HepG2 (cell line): ENCODE results near the gene GLYATL3. TPM values are rescaled to one million over a fixed set of nuclear protein-coding genes. Genes with fewer than 3 reads are reported as not detected.
A peak's percentile ranks its signal among the peaks of the same experiment; 100 is the strongest.

ENCODE experiments used
- CREB1 ChIP-seq, 2 experiments: fragments of 450-650 bp in 1 of 2; IDR thresholded peaks; 2 replicates each; pipeline ENCODE4 v1.6.1; 2016 to 2017; ENCODE audit warnings: control low read depth in 1 of 2, mild to moderate bottlenecking in 1 of 2, missing compliant biosample characterization in 1 of 2, missing genetic modification characterization in 1 of 2
- FOXA3 ChIP-seq: IDR thresholded peaks from 2 replicates; pipeline ENCODE4 v1.6.1; 2016; ENCODE audit warnings: missing genetic modification reagents, missing compliant biosample characterization
- FOXK1 ChIP-seq: sonication (generic); formaldehyde crosslinking; IDR thresholded peaks from 2 replicates; pipeline ENCODE4 v1.4.0; 2020; ENCODE audit warnings: low read depth, missing genetic modification reagents, borderline replicate concordance
- FOXP1 ChIP-seq, 2 experiments: fragments of 450-650 bp in 1 of 2; IDR thresholded peaks; 2 replicates each; pipeline ENCODE4 v1.6.1; 2017 to 2018; ENCODE audit warnings: antibody characterized with exemption in 1 of 2
- KLF16 ChIP-seq, 2 experiments: sonication (generic) in 1 of 2; formaldehyde crosslinking in 1 of 2; IDR thresholded peaks; 2 replicates each; pipeline versions ENCODE4 v1.6.1 to v1.8.0; 2016 to 2023; ENCODE audit warnings: missing genetic modification reagents in 2 of 2, missing compliant biosample characterization in 1 of 2
- MXI1 ChIP-seq: IDR thresholded peaks from 3 replicates; pipeline ENCODE4 v1.6.1; 2012; ENCODE audit warnings: low read depth, low read length, inconsistent platforms, borderline replicate concordance
- POLR2G ChIP-seq: fragments of 200-400 bp; formaldehyde crosslinking; IDR thresholded peaks from 2 replicates; pipeline ENCODE4 v1.6.1; 2018; ENCODE audit warnings: mild to moderate bottlenecking, low read depth, low read length, moderate library complexity
- SOX13 ChIP-seq, 3 experiments: fragments of 450-650 bp in 1 of 3; sonication (generic) in 1 of 3; formaldehyde crosslinking in 1 of 3; IDR thresholded peaks in 2 of 3; conservative IDR thresholded peaks in 1 of 3; 2 replicates each; pipeline versions ENCODE4 v1.5.0 to v1.6.1; 2016 to 2020; ENCODE audit warnings: antibody characterized with exemption in 1 of 3, mild to moderate bottlenecking in 1 of 3, missing compliant biosample characterization in 1 of 3, missing genetic modification reagents in 1 of 3, moderate library complexity in 1 of 3
- SOX5 ChIP-seq: IDR thresholded peaks from 2 replicates; pipeline ENCODE4 v1.6.1; 2016; ENCODE audit warnings: borderline replicate concordance
- SOX6 ChIP-seq, 2 experiments: fragments of 450-650 bp in 1 of 2; sonication (generic) in 1 of 2; formaldehyde crosslinking in 1 of 2; IDR thresholded peaks; 2 replicates each; pipeline versions ENCODE4 v1.4.0 to v1.6.1; 2017 to 2020; ENCODE audit warnings: antibody characterized with exemption in 1 of 2, mild to moderate bottlenecking in 1 of 2, missing genetic modification reagents in 1 of 2
- THYN1 ChIP-seq: sonication (generic); formaldehyde crosslinking; IDR thresholded peaks from 2 replicates; pipeline ENCODE4 v1.8.1; 2023; ENCODE audit warnings: low read depth, mild to moderate bottlenecking, moderate library complexity, missing genetic modification reagents, borderline replicate concordance
- ZKSCAN8 ChIP-seq: IDR thresholded peaks from 2 replicates; pipeline ENCODE4 v1.6.1; 2016; ENCODE audit warnings: borderline replicate concordance, missing genetic modification reagents, missing compliant biosample characterization
- polyA plus RNA-seq, 8 experiments: library from polyadenylated mRNA; depleted of rRNA in 3 of 8; stranded (reverse) in 7 of 8; unstranded in 1 of 8; fragments of >200 nt; fragmentation: Illumina TruSeq in 4 of 8; extraction: Trizol in 4 of 8; gene quantifications; 2 replicates each; pipeline versions ENCODE4 v1.2.1 to v1.2.3, GENCODE V29; 2011 to 2016; ENCODE audit warnings: low read depth in 4 of 8, missing spikeins in 1 of 8, mixed read lengths in 1 of 8; ENCODE audit not compliant: insufficient read depth in 1 of 8
- total RNA-seq, 5 experiments: library from RNA; depleted of rRNA; stranded (reverse); fragments of >200 nt; fragmentation: Illumina TruSeq; extraction: Trizol; gene quantifications; 2 replicates each; pipeline ENCODE4 v1.2.3, GENCODE V29; 2016; ENCODE audit warnings: low read depth in 1 of 5
- TF ChIP-seq, protein P1 (sequence below): IDR thresholded peaks from 2 replicates; pipeline ENCODE4 v1.6.1; 2016; ENCODE audit warnings: low read depth, missing genetic modification reagents, missing compliant biosample characterization
- TF ChIP-seq, protein P2 (sequence below): sonication (generic); formaldehyde crosslinking; IDR thresholded peaks from 2 replicates; pipeline ENCODE4 v1.5.1; 2020; ENCODE audit warnings: mild to moderate bottlenecking, moderate library complexity, missing genetic modification reagents
- TF ChIP-seq, protein P3 (sequence below): sonication (generic); formaldehyde crosslinking; conservative IDR thresholded peaks from 2 replicates; pipeline ENCODE4 v1.4.0; 2020; ENCODE audit warnings: mild to moderate bottlenecking, missing genetic modification reagents, moderate library complexity

The GLYATL3 gene
- total and polyA plus RNA-seq, 2 of the 13 experiments (the other 11 are each of a cell fraction or from before 2014, with no cell fraction given): 0.05 TPM; not detected in 1

DNA sequence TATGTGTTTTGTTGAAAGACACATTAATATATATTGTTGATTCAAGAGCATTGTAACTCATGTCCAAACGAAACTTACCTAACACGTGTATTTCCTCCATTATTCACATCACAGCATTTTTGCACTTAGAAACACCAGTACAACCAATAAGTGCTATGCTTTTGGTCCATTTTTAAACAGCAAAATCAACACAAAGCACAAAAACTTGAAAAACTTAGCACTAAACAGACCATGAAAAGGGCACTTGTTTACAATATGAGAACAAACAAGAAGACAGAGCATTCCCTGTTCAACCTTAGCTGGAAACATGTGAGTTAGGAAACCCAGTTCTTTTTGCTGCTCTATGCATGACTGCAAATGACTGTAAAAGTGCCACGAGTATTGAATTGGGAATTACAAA is 9.6 kb downstream of the GLYATL3 start (continued):
- TF ChIP-seq FOXK1 (CRISPR knock-in tag): peak; percentile 71; the same call in 1 of the 2 replicates
- 0 out of 2 replicates have a peak, but pooled peaks have one; percentile 30 for TF ChIP-seq THYN1 (CRISPR knock-in tag)
- peak; percentile 10; the same call in 1 of the 2 replicates for TF ChIP-seq FOXP1 (IDR thresholded peaks at IDR 0.05)
- peak; percentile 72; the same call in 1 of the 2 replicates for TF ChIP-seq FOXP1 (CRISPR knock-in tag; IDR thresholded peaks at IDR 0.05)
- TF ChIP-seq ZKSCAN8 (CRISPR knock-in tag): 0 out of 2 replicates have a peak, but pooled peaks have one; percentile 48
- TF ChIP-seq KLF16 (CRISPR knock-in tag; IDR thresholded peaks at IDR 0.05): 0 out of 4 replicates have a peak, but pooled peaks of 1 of the 2 experiments have one; percentile 24
- no peak for TF ChIP-seq SOX6 (IDR thresholded peaks at IDR 0.05)
- peak; percentile 43; the same call in 1 of the 2 replicates for TF ChIP-seq SOX6 (CRISPR knock-in tag; IDR thresholded peaks at IDR 0.05)
- no peak for TF ChIP-seq SOX13 (IDR thresholded peaks at IDR 0.05)
- peak in 1 of 2 experiments; percentile 60; a peak in 1 of 4 replicates for TF ChIP-seq SOX13 (CRISPR knock-in tag; conservative IDR thresholded peaks at IDR 0.05 in 1 of 2, IDR thresholded peaks at IDR 0.05 in 1 of 2)
- peak; percentile 26; the same call in 1 of the 3 replicates for TF ChIP-seq MXI1
- TF ChIP-seq, protein P1, sequence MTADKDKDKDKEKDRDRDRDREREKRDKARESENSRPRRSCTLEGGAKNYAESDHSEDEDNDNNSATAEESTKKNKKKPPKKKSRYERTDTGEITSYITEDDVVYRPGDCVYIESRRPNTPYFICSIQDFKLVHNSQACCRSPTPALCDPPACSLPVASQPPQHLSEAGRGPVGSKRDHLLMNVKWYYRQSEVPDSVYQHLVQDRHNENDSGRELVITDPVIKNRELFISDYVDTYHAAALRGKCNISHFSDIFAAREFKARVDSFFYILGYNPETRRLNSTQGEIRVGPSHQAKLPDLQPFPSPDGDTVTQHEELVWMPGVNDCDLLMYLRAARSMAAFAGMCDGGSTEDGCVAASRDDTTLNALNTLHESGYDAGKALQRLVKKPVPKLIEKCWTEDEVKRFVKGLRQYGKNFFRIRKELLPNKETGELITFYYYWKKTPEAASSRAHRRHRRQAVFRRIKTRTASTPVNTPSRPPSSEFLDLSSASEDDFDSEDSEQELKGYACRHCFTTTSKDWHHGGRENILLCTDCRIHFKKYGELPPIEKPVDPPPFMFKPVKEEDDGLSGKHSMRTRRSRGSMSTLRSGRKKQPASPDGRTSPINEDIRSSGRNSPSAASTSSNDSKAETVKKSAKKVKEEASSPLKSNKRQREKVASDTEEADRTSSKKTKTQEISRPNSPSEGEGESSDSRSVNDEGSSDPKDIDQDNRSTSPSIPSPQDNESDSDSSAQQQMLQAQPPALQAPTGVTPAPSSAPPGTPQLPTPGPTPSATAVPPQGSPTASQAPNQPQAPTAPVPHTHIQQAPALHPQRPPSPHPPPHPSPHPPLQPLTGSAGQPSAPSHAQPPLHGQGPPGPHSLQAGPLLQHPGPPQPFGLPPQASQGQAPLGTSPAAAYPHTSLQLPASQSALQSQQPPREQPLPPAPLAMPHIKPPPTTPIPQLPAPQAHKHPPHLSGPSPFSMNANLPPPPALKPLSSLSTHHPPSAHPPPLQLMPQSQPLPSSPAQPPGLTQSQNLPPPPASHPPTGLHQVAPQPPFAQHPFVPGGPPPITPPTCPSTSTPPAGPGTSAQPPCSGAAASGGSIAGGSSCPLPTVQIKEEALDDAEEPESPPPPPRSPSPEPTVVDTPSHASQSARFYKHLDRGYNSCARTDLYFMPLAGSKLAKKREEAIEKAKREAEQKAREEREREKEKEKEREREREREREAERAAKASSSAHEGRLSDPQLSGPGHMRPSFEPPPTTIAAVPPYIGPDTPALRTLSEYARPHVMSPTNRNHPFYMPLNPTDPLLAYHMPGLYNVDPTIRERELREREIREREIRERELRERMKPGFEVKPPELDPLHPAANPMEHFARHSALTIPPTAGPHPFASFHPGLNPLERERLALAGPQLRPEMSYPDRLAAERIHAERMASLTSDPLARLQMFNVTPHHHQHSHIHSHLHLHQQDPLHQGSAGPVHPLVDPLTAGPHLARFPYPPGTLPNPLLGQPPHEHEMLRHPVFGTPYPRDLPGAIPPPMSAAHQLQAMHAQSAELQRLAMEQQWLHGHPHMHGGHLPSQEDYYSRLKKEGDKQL (CRISPR knock-in tag): no peak
- TF ChIP-seq, protein P2, sequence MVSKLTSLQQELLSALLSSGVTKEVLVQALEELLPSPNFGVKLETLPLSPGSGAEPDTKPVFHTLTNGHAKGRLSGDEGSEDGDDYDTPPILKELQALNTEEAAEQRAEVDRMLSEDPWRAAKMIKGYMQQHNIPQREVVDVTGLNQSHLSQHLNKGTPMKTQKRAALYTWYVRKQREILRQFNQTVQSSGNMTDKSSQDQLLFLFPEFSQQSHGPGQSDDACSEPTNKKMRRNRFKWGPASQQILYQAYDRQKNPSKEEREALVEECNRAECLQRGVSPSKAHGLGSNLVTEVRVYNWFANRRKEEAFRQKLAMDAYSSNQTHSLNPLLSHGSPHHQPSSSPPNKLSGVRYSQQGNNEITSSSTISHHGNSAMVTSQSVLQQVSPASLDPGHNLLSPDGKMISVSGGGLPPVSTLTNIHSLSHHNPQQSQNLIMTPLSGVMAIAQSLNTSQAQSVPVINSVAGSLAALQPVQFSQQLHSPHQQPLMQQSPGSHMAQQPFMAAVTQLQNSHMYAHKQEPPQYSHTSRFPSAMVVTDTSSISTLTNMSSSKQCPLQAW: no peak
- peak; percentile 90 for TF ChIP-seq FOXA3 (CRISPR knock-in tag)
- peak; percentile 69; the same call in 1 of the 2 replicates for TF ChIP-seq SOX5 (CRISPR knock-in tag)
- no peak for TF ChIP-seq POLR2G
- TF ChIP-seq CREB1 (IDR thresholded peaks at IDR 0.05): no peak
- TF ChIP-seq CREB1 (CRISPR knock-in tag; IDR thresholded peaks at IDR 0.05): no peak
- TF ChIP-seq, protein P3, sequence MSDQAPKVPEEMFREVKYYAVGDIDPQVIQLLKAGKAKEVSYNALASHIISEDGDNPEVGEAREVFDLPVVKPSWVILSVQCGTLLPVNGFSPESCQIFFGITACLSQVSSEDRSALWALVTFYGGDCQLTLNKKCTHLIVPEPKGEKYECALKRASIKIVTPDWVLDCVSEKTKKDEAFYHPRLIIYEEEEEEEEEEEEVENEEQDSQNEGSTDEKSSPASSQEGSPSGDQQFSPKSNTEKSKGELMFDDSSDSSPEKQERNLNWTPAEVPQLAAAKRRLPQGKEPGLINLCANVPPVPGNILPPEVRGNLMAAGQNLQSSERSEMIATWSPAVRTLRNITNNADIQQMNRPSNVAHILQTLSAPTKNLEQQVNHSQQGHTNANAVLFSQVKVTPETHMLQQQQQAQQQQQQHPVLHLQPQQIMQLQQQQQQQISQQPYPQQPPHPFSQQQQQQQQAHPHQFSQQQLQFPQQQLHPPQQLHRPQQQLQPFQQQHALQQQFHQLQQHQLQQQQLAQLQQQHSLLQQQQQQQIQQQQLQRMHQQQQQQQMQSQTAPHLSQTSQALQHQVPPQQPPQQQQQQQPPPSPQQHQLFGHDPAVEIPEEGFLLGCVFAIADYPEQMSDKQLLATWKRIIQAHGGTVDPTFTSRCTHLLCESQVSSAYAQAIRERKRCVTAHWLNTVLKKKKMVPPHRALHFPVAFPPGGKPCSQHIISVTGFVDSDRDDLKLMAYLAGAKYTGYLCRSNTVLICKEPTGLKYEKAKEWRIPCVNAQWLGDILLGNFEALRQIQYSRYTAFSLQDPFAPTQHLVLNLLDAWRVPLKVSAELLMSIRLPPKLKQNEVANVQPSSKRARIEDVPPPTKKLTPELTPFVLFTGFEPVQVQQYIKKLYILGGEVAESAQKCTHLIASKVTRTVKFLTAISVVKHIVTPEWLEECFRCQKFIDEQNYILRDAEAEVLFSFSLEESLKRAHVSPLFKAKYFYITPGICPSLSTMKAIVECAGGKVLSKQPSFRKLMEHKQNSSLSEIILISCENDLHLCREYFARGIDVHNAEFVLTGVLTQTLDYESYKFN (CRISPR knock-in tag): peak; percentile 53
